Central memory CD8-positive, alpha-beta T cell (primary cell): ENCODE data around the gene TMEM132D.

Experiments
- ATAC-seq: fragments of 150-1000 bp; cut with Tn5 transposase; replicated peaks from 2 replicates; pipeline ENCODE4 v1.10.0; 2022; ENCODE audit warnings: mild to moderate bottlenecking, moderate FRiP score, moderate number of reproducible peaks; ENCODE audit not compliant: poor library complexity, severe bottlenecking; ENCODE audit errors: extremely low read depth
- DNase-seq, 2 donors: peaks; one replicate each; pipeline ENCODE4 v3.0.0; 2021; ENCODE audit warnings: low spot score in 2 of 2
- H3K27ac Mint-ChIP-seq: one replicate; pipeline ENCODE4 v1.8.0; 2022; ENCODE audit warnings: low read depth, mild to moderate bottlenecking, moderate library complexity, mixed read lengths
- H3K27me3 Mint-ChIP-seq: one replicate; pipeline ENCODE4 v1.8.0; 2022; ENCODE audit warnings: mixed read lengths
- H3K36me3 Mint-ChIP-seq: one replicate; pipeline ENCODE4 v1.8.0; 2022; ENCODE audit warnings: mild to moderate bottlenecking, moderate library complexity, mixed read lengths; ENCODE audit not compliant: insufficient read depth
- H3K4me1 Mint-ChIP-seq: one replicate; pipeline ENCODE4 v1.8.0; 2022; ENCODE audit warnings: mixed read lengths
- H3K4me3 Mint-ChIP-seq: one replicate; pipeline ENCODE4 v1.8.0; 2022; ENCODE audit warnings: mild to moderate bottlenecking, moderate library complexity, mixed read lengths
- H3K9me3 Mint-ChIP-seq: one replicate; pipeline ENCODE4 v1.8.0; 2022; ENCODE audit warnings: mixed read lengths

TMEM132D gene

DNA sequence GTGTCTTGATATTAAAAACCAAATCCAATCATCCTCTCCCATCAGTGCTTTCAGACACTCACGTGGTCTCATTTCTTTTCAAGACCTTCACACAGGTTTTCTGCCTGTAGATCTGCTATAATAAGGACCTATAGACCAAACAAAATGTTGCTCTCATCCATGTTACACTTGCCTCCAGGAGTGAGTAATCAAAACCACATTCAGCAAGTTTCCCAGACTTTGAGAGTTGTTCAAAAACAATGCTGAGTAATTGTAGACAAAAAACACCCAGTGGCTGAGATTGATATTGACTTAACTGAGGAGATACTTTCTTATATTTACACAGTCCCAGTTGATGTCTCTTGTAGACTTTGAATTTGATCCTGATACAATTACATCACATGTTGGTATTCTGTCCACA lies 383.1 kb downstream of the TMEM132D start:
- H3K36me3 Mint-ChIP-seq = no peaks in the 10 kb centered on the region
- H3K27me3 Mint-ChIP-seq = no peaks in the 10 kb centered on the region
- H3K4me3 Mint-ChIP-seq = no peak overlapping the region
- DNase-seq = no peak
- no peak for ATAC-seq
- H3K27ac Mint-ChIP-seq = no peak overlapping the region
- peaks cover 6% of the 10 kb centered on the region for H3K9me3 Mint-ChIP-seq
- H3K4me1 Mint-ChIP-seq = no peaks in the 10 kb centered on the region

DNA sequence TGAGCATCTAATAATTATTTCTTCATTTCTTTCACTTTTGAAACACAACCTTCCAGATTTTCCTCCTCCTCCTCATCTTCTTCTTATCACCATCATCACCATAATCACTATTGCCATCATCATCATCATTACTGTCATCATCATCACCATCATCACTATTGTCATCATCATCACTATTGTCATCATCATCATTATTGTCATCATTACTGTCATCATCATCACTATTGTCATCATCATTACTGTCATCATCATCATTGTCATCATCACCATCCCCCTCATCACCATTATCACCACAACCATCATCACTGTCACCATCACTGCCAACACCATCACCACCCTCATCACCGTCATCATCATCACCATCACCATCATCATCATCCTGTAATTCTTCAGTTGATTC lies 400.0 kb downstream of the TMEM132D start:
- Mint-ChIP-seq H3K9me3 (no peaks in the 10 kb centered on the region), H3K4me1 (no peaks in the 10 kb centered on the region), H3K27me3 (no peaks in the 10 kb centered on the region), H3K36me3 (no peaks in the 10 kb centered on the region), H3K27ac (no peak overlapping the region), H3K4me3 (no peak overlapping the region)
- no peak for ATAC-seq
- no peak for DNase-seq

DNA sequence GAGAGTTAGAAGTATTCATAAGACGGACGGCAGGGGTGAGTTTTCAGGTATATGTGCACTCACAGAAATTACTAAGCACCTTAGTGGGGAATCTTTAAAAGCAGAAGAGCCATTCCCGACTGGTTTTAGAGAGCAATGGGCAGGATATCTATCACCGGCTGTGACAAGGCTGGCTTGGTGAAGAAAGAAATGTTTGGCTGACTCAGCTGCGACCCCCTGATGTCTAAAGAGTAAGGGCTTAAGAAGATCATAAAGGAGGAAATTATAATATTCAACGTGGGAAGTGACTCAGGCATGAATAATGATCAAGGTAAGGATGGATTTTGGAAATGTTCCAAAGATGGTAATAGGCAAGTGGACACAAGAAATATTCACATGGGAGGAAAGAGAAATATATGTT lies 407.6 kb downstream of the TMEM132D start:
- Mint-ChIP-seq H3K27ac (no peak overlapping the region), H3K9me3 (no peaks in the 10 kb centered on the region), H3K27me3 (peaks cover 8% of the 10 kb centered on the region), H3K36me3 (no peaks in the 10 kb centered on the region), H3K4me1 (no peaks in the 10 kb centered on the region), H3K4me3 (no peak overlapping the region)
- ATAC-seq = no peak
- no peak for DNase-seq

DNA sequence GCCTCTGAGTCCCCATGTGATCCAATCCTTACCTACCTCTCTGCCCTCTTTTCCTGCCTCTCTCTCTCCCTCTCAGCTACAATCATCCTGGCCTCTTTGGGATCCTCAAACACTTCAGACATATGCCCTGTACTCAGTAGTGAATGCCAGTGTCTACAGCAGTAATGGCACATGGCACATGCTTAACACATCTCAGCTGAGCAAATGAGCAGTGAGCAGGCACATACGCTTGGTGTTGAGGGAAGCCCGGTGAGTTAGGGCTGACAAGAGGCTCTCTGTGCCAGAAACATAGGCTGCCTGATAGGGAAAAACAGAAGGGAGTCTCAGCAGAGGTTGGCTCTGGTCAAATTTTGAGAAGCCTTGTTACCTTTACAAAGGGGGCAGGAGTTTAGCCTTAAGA lies 409.1 kb downstream of the TMEM132D start:
- no peaks in the 10 kb centered on the region for H3K36me3 Mint-ChIP-seq
- no peak overlapping the region for H3K4me3 Mint-ChIP-seq
- no peak overlapping the region for H3K27ac Mint-ChIP-seq
- H3K4me1 Mint-ChIP-seq = no peaks in the 10 kb centered on the region
- H3K27me3 Mint-ChIP-seq = peaks cover 8% of the 10 kb centered on the region
- DNase-seq (no peak), ATAC-seq (no peak)
- no peaks in the 10 kb centered on the region for H3K9me3 Mint-ChIP-seq

DNA sequence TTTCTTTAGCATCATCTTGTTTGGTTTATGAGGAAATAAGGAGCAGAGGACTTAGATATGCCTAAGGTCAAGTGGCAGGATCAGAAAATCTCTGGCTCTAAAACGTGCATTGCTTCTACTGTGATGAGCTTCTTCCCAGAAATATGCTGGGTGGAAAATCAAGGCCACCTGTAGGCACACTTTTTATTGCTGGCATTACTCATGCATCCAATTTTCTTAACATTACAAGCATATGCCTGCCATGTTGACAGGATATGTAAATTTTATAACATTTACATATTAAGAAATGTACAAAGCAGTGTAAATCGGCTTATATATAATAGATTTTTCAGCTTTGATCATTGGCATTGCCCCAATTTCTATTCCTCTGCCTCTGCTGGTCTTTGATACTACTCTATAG lies 409.6 kb downstream of the TMEM132D start:
- H3K4me3 Mint-ChIP-seq = no peak overlapping the region
- DNase-seq (no peak), ATAC-seq (no peak)
- no peak overlapping the region for H3K27ac Mint-ChIP-seq
- no peaks in the 10 kb centered on the region for H3K9me3 Mint-ChIP-seq
- no peaks in the 10 kb centered on the region for H3K4me1 Mint-ChIP-seq
- no peaks in the 10 kb centered on the region for H3K36me3 Mint-ChIP-seq
- H3K27me3 Mint-ChIP-seq = peaks cover 8% of the 10 kb centered on the region

DNA sequence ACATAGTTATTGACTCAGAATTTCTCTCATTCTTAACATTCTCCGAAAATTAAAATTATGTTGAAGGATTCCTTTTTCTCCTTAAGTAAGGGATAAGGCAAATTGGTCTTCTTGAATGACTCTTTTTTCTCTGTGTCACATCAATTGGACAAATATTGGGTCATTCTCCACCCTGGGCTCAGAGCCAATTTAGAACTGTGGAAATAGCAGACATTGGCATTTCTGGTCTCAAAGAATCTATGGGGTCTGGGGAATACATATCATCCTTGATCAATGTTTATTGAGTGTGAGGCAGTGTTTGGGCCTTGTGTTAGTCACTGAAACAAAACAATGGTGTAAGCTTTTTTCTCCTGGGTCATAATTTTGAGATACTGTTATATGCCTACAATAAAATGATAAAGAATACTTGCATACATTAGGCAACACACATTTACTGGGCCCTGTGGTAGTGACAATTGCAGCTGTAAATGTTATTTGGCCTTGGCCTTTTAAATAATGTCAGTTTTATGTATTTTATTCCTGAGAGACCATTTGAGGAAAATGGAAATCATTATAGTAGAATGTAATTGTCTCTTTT lies 414.6 kb downstream of the TMEM132D start:
- H3K4me3 Mint-ChIP-seq = no peak overlapping the region
- peaks cover 18% of the 10 kb centered on the region for H3K27me3 Mint-ChIP-seq
- H3K27ac Mint-ChIP-seq = no peak overlapping the region
- no peaks in the 10 kb centered on the region for H3K36me3 Mint-ChIP-seq
- ATAC-seq (no peak), DNase-seq (no peak)
- H3K9me3 Mint-ChIP-seq = no peaks in the 10 kb centered on the region
- no peaks in the 10 kb centered on the region for H3K4me1 Mint-ChIP-seq

DNA sequence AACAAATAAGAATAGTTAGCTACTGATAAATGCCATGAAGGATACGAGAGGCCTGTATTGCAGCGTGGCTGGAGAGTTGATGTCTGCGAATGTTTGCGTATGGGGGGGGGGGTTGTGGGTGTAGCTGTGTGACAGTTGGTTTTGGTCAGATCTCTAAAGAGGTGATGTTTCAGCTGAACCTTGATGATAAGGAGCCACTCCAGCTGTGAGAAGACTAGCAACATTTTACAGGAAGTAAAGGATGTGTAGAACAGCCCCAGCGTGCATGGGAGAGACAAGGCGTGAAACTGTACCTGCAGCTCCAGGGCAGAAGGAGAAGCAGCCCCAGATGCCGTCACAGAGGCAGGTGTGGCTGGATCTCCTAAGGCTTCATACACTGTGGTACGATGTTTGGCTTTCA lies 416.9 kb downstream of the TMEM132D start:
- DNase-seq (no peak), ATAC-seq (no peak)
- no peaks in the 10 kb centered on the region for H3K9me3 Mint-ChIP-seq

DNA sequence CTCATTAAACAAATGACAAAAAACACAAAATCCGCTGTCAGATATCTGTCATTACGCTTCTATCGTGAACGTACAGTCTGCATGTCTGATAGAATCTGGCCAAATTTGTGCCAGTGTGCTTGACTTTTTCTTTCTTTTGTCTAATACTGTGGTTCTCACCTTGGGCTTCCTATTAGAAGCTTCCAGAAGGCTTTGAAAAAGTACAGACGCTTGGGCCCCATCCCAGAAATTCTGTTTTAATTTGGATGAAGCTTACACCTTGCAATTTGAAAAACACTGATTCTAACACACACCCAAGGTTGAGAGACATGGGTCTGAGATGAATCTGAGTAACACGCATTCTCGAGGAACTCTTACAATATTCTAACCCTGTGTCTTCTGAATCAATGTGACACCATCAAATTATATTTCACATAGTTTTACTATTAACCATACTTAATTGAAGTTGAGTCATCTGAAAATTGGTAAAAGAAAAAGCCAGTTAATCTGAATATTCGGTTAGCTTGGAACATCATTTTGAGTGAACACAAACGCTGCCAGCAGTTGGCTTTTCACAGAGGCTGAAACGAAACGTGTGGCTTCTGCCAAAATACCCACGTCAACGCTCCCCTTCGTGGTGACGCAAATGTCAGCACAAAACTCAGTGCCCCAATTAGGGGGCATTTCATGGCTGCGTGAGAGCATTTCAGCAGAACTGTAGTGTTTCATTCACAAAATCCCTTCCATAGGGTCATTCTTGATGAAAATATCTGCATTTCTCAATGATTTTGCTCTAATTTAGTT lies 420.5 kb downstream of the TMEM132D start:
- Mint-ChIP-seq H3K27me3 (peaks cover 9% of the 10 kb centered on the region), H3K36me3 (no peaks in the 10 kb centered on the region), H3K27ac (no peak overlapping the region), H3K4me1 (no peaks in the 10 kb centered on the region), H3K4me3 (no peak overlapping the region), H3K9me3 (peaks cover 7% of the 10 kb centered on the region)
- ATAC-seq (no peak), DNase-seq (no peak)

More for the DNA sequence above, 416.9 kb downstream of the TMEM132D start:
- Mint-ChIP-seq H3K27me3 (peaks cover 9% of the 10 kb centered on the region), H3K4me3 (no peak overlapping the region), H3K36me3 (no peaks in the 10 kb centered on the region), H3K27ac (no peak overlapping the region), H3K4me1 (no peaks in the 10 kb centered on the region)

DNA sequence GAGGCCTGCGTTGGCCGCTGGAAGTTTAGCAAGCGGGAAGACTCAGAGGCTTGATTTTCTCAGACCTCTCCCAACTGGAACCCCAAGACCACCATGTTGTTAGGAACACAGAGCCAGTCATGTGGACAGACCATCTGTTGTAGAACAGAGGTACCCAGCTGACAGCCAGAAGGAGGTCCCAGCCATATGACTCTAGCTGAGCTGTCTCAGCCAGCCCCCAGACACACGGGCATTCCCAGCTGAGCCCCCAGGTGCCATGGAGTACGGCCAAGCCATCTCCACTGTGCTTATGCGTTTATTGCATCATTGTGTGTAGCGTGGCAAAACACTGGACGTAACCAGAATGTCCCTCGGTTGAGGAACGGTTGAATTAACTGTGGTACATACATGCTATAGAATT lies 421.9 kb downstream of the TMEM132D start:
- Mint-ChIP-seq H3K4me3 (no peak overlapping the region), H3K4me1 (no peaks in the 10 kb centered on the region), H3K27ac (no peak overlapping the region), H3K27me3 (peaks cover 9% of the 10 kb centered on the region), H3K9me3 (peaks cover 7% of the 10 kb centered on the region), H3K36me3 (no peaks in the 10 kb centered on the region)
- no peak for DNase-seq
- no peak for ATAC-seq

DNA sequence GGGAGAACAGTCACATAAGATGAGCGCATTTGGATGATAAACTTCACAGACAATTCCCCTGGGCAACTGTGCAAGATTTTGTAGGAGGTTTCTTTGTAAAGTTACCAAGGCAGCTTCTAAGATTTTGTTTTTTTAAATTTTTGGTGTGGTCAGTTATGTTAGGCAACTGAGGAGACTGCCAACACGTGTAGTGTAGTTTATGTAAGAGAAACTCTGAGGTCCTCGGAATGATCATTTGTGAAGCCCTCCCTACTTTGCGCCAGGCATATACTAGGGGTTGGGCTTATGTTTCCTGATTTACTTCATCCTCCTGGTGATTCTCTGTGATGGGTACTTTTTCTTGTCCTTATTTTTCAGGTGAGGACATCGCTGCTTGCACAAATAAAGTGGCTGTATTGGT lies 433.6 kb downstream of the TMEM132D start:
- Mint-ChIP-seq H3K4me3 (no peak overlapping the region), H3K9me3 (peaks cover 7% of the 10 kb centered on the region), H3K4me1 (no peaks in the 10 kb centered on the region), H3K27me3 (no peaks in the 10 kb centered on the region), H3K27ac (no peak overlapping the region), H3K36me3 (no peaks in the 10 kb centered on the region)
- DNase-seq (no peak), ATAC-seq (no peak)

DNA sequence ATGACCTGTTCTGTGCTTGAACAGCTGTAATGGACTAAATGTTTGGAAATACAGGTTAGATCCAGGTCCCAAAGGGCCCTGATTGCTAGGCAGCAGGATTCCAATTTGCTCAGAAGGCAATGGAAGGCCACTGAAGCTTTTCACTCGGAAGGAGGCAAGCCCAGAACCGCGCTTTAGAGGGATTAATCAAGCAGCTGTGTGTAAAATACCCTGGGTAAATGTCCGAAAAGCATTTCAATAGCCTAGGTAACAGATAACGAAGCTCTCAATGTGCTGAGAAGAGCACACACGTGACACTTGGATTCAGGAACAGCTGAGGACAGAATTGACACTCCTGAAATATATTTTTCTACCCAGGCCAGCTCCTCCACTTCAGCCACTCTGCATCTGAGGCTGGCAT lies 436.1 kb downstream of the TMEM132D start:
- no peaks in the 10 kb centered on the region for H3K4me1 Mint-ChIP-seq
- no peak overlapping the region for H3K27ac Mint-ChIP-seq
- peaks cover 7% of the 10 kb centered on the region for H3K9me3 Mint-ChIP-seq
- DNase-seq = no peak
- H3K27me3 Mint-ChIP-seq = no peaks in the 10 kb centered on the region
- no peak overlapping the region for H3K4me3 Mint-ChIP-seq
- H3K36me3 Mint-ChIP-seq = no peaks in the 10 kb centered on the region
- ATAC-seq = no peak

DNA sequence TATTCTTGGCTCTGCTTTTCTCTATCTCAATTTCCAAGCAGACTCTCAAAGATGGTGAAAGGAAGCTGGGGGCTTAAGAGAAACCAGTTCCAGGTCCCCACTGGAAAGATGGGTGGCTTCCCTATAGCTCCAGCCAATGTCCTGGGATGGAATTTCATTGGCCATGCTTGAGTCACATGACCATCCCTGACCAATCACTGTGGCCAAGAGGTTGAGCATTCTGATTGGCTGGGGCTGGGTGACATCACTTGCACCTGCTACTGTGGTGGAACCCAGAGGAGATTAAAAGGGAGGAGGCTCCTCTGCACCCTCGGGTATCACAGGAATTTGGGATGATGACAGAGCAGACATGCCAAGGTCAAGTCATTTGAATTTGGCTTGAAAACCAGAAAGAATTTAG lies 436.5 kb downstream of the TMEM132D start:
- no peak for ATAC-seq
- no peak for DNase-seq
- Mint-ChIP-seq H3K27me3 (no peaks in the 10 kb centered on the region), H3K4me1 (no peaks in the 10 kb centered on the region), H3K4me3 (no peak overlapping the region), H3K9me3 (peaks cover 7% of the 10 kb centered on the region), H3K27ac (no peak overlapping the region), H3K36me3 (no peaks in the 10 kb centered on the region)

DNA sequence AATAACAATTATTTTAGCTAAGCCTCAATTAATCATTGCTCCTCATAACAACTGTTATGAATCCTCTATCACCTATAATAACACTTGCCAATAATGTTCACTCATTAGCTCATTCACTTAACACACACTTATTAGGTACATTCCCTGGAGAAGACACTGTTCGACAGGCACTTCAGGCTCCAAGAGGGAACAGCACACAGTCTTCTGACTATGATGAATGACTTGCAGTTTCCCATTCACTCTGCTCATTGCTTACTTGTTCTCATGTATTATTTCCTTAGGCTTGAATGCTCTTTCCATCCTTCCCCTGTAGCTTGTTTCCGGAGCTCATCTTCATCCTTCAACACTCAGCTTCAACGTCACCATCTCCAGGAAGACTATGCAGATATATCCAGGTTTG lies 437.3 kb downstream of the TMEM132D start:
- H3K36me3 Mint-ChIP-seq = no peaks in the 10 kb centered on the region
- H3K27me3 Mint-ChIP-seq = no peaks in the 10 kb centered on the region
- no peak overlapping the region for H3K4me3 Mint-ChIP-seq
- no peak overlapping the region for H3K27ac Mint-ChIP-seq
- peaks cover 7% of the 10 kb centered on the region for H3K9me3 Mint-ChIP-seq
- no peak for ATAC-seq
- no peaks in the 10 kb centered on the region for H3K4me1 Mint-ChIP-seq
- no peak for DNase-seq
